Measurements from ENCODE around the gene LRCH4.

The LRCH4 gene

GRCh38 chr7:100580466-100581283, 5.3 kb downstream of the LRCH4 start:
- no peak for DNase-seq

DNA sequence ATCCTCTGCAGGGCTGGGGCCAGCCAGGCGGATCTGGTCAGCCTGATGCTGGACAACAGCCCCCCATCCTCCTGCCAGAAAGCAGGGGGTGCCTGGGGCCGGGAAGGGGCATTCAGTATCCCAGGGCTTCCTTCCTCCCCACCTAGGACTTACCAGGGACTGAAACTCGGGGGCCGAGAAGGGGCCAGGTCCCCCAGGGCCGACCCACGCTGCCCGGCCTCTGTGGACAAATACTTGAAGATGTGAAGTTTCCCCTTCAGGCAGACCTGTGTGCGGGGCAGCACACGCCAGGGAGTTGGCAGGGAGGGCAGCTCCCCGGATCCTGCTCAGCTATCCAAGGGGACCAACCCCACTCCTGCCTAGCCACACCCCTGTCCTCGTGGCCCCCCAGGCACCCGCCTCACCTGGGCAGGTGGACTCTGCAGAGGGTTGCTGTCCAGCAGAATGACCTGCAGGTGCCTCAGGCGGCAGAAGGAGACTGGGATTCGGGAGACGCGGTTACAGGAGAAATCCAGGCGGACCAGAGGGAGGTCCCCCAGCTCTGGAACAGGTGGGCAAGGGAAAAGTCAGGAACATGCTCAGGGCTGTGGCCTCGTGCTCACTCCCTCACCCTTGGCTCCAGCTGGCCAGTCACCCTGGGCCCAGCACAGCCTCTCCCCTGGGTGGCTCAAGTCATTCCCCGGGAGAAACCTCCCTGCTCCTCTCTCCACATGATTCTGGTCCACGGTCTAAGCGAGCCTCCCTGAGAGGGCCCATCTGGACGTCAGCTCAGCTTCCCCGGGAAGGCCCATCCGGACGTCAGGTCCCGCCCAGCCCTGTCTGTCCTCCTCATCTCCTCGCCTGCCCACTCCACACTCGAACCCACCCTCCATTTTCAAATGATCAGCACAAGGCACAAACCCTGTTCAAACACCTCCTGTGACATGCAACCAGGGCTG, 7.4 kb downstream of the LRCH4 start:
- no peak for DNase-seq

DNA sequence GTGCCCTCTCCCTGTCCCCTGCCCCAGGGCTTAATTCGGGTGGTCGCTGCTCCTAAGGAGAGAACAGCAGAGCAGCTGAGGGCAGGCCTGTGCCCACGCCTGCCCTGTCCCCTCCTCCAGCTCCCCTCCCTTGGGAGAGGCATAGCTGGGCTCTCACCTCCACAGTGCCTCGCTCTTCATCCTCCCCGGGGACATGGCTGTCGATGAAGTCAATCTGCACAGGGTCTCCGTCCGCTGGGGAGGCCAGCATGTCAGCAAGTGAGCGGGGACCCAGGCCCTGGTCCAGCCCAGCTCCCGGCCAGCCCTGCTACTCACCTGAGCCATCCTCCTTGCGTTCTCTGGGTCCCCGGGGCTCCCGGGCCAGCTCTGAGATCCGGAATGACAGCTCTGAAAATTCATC, 8.4 kb downstream of the LRCH4 start:
- DNase-seq: no peak

DNA sequence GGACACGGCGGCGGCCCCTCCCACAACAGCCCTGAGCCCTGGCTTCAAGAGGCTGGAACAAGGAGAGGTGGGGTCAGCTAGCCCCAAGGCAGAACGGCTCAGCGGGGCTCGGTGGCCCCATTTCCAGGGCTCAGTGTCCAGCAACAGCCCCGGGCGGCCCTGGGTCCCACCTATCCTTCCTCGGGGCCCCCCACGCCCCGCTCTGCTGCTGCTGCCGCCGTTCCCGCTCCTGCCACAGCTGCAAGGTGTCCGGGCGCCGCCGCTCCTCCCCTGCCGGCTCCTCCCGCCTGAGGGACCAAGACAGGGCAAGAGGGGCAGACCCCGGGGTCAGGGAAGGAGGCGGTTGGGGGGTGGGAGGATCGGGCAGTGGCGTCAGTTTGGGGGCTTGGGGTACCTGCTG, 8.8 kb downstream of the LRCH4 start:
- no peak for DNase-seq

GRCh38 chr7:100576384-100576993, 9.4 kb downstream of the LRCH4 start:
- DNase-seq: no peak

DNA sequence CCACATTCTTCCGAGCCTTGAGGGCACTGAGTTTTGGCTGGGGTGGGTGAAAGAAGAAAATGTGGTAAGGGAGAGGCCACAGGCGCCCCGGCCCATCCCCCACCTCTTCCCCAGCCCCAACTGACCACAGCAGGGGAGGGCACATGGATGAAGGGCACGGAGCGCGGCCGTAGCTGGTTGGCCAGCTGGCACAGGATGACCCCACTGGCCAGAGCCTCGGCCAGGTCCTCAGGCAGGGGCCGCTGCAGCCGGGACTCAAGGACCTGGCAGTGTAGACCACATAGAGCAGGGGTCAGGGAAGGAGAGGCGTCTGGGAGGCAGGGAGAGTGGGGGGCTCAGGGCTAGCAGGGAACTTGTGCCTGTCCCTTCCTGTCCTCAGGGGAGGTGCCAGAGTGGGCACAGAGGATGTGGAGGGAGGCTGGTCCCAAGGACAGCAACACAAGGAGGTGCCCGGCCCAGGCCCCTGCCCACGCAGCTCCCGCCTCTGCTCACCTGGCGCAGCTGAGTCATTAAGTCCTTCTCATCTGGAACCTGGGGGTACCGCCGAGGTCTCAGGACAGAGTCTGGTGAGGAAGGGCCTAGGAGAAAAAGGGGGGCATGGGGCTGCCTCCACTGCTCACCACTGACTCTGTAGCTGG, 10.1 kb downstream of the LRCH4 start:
- no peak for DNase-seq

GRCh38 chr7:100575206-100575631, 10.7 kb downstream of the LRCH4 start:
- DNase-seq: no peak

DNA sequence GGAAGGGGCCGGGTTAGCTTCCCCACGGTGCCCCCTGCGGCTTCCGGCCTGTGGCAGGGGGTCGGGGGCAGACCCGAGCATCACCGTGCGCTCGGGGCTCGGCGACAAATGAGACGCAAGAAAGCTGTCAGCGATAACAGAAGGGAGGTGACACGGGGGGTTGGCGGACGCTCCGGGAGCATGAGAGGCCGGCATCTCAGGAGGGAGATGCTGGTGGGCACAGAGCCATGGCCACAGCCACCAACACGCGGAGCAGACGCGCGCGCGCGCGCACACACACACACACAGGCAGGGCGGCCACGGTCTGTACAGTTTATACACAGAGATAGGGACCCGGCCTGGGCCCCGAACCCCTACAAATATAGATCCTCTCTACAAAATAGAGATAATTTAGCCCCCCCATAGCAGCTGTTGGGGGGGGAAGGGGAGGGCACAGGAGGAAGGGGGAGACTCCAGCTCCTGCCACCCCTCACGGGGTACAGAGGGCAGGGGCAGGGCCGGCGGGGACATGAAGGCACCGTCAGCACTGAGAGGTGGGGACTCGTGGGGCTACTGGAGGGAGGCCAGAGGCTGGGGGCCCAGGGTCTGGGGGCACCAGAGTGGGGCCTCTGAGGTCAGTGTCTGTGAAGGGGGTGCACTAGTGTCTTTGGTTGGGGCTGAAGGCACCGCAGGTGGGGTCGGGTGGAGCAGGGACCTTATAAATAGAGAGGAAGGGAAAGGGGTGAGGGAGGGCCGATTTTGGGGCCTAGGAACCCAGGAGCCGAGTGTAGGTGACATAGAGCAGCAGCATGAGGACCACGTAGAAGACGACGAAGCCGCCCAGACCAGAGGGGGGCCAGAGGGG, 11.3 kb downstream of the LRCH4 start:
- DNase-seq: no peak

GRCh38 chr7:100573691-100574361, 12.1 kb downstream of the LRCH4 start, which contains the start of gene SAP25:
Gene SAP25 (minus strand): TSS chr7:100573900. CDS start chr7:100573742, 158 bp downstream.
- DNase-seq: no peak

- no peak for DNase-seq
Measured at GRCh38 chr7:100572949-100573675, 12.8 kb downstream of the LRCH4 start.

DNA sequence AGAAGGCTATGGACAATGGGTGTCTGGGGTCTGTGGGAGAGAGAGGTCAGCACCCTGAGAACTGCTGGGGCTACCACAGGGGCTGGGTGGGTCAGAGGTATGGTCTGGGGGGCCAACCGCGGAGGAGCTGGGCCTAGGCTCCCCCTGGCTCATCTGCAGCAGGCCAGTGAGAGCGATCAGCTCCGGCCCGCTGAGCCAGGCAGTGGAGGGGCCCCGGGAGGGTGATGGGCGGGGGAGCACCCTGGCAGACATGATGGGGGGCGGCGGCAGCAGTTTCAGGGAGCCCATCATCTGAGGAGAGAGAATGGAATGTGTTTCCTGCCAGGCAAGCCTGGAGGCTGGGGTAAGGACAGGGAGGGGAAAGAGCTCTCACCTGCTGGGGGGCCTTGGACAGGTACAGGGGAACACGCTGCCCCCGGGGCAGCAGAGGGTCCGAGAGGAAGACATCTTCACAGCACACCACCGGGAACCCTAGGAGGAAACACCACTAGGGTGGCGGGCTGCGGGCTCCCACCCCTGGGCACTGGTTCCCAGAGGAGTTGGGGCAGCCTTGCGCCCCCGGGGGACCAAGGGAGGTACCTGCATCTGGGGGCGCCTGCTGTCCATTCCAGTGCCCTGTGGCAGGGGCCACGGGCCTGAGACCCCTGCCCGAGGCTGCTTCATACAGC, 13.5 kb downstream of the LRCH4 start:
- DNase-seq: no peak

GRCh38 chr7:100571829-100572116, 14.2 kb downstream of the LRCH4 start:
- DNase-seq: no peak

DNA sequence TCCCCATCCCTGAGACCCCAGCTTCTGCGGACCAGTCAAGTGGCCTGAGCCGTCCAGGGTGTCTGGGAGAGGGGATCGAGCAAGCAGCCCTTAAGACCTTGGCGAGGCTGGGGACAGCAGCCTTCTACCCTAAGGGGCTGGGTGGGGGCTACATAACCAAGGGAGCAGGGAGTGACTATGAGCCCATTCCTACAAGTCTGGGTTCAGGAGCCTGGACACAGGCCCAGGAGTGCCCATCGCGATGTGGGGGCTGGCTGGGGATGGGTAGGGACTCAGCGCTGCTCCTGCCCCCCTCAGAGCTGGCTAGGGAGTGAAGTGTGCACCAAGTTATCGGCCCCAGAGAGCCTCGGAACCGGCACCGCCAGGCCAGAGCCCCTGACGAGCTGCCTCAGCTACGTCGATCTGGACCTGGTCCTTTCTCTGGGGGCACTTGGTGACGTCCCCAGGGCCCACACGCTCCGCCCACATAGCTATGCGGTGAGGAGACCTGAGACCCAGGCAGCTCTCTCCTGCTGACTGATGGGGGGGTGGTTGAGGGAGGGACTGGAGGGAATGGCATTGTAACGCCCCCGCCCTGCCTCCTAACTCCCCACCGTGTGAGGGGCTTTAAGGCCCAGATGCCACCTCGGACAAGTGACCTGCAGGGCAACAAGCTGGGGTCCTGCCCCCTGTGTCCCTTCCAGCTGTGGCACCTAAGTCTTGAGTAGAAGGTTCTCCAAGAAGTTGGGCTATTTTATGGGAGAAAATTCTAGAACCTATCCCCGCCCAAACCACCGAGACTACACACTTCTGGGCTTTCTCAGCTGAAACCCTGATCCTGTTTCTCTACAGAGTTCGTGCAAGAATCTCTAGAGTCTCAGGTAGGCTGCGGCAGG, 14.7 kb downstream of the LRCH4 start:
- DNase-seq: no peak

DNA sequence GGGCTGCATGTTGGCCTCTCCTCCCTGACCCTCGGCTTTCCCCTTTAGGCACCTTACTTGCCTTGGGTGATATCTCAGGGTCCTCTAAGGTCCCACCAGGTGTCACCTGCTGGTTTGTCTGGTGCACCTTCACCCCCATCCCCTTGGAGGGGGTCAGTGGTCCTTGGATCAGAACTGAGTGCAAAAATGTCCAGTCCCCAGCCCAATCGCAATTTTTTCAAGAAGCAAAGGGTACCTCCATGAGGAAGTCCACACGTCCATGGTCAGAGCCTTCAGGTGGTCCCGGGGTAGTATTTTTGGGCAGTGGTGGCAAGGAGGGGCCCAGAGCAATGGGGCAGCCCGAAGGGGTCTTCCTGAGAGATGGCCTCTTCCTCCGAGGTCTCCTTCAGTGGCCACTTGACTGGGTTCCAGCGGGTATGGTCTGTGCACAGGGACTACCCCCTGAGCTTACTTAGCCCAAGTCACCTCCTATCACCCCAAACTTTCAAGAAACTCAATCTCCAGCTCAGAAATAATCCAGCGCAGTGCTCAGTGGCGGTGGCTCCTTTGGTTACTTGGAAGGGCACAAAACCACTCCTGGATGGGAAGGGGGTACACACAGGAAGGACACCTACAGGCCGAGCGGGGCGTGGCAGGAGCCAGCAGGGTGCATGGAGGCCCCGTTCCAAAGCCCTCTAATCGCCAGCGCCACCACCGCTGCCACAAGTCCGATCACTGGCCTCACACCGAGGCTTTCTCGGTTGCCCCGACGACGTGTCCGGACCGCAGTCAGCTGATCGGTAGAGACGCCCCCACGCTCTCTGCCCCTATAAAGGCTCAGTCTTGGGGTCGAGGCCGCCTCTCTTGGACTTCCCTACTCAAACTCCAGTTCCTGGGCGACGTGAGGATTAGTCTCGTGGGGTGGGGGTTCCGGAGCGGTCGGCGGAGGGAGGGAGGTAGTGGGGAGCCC, 16.8 kb downstream of the LRCH4 start:
- peak; percentile 71 for DNase-seq

DNA sequence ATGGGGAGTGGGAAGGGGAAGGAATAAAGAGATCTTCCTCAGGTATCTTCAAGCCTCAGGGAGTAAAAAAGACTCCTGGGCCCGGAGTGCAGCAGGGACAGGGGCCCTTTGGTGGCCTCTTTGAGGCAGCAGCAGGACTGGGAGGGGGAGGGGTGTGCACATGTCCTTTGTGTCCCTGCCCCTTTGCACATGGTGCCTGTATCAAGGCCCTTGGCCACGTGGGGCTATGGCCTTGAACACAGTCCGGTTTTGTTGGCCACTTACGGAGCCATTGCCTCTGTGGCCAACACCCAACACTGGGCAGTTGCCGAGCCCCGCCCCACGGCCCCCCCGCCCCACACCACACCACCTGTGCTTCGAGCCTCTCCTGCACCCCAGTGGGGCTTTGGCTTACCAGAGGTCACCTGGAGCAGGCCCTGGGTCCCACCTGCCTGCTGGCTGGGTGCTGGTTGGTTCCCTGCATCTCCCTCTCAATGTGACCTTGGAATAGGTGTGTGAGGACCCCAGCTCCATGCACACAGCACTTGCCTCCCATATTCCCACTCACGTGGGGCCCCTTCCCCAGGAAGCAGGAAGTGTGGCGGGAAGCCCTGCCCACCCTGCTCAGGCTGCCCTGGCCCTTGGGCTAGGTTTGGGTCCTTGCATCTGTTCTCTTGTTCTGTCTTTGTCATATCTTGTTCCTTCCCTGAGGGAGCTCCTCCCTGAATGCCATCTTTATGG, 17.6 kb downstream of the LRCH4 start:
- no peak for DNase-seq

GRCh38 chr7:100567751-100568175, 18.2 kb downstream of the LRCH4 start:
- DNase-seq: no peak

- no peak for DNase-seq
Measured at GRCh38 chr7:100567031-100567730, 18.7 kb downstream of the LRCH4 start.

Data from MV-4-11 (cell line).